IMR-90 (cell line): ENCODE measurements around the gene AGAP1. TPM values are rescaled to one million over a fixed set of nuclear protein-coding genes. Genes with fewer than 3 reads are reported as not detected.

Experiments
- ATAC-seq: fragments of 200-7000 bp; cut with Tn5 transposase; 2 replicates; pipeline ENCODE4 v1.9.1; 2020; ENCODE audit warnings: low read depth, mild to moderate bottlenecking, moderate library complexity
- BruUV-seq: library from RNA; stranded (reverse); fragments of 400-500 nt; replicated peaks from 2 replicates; lab custom pipeline; 2021; lab: Mats Ljungman, UMichigan
- CTCF ChIA-PET: fragments of 300-600 bp; formaldehyde crosslinking; extraction: SDS; loops from one replicate; lab custom pipeline; 2021; ENCODE audit warnings: antibody characterized with exemption; lab: Yijun Ruan, JAX
- POLR2A ChIA-PET: fragments of 300-600 bp; sonication (Branson Sonifier 250); formaldehyde crosslinking; loops from one replicate; lab custom pipeline; 2022; ENCODE audit warnings: antibody characterized with exemption; ENCODE audit not compliant: unreplicated experiment; lab: Charles Lee
- DNase-seq: peaks from one replicate; pipeline ENCODE4 v3.0.0; 2013
- H2AFZ ChIP-seq: replicated peaks from 2 replicates; pipeline ENCODE3; 2013; ENCODE audit warnings: low read length, mild to moderate bottlenecking; ENCODE audit not compliant: poor library complexity
- H2AK5ac ChIP-seq: 2 replicates; pipeline ENCODE4 v1.6.1; 2013; ENCODE audit warnings: low read depth, low read length, inconsistent platforms
- H2AK9ac ChIP-seq: replicated peaks from 2 replicates; pipeline ENCODE3; 2013; ENCODE audit warnings: mild to moderate bottlenecking, low read depth, low read length, moderate library complexity; ENCODE audit not compliant: poor library complexity
- H2BK120ac ChIP-seq: 2 replicates; pipeline ENCODE4 v1.6.1; 2013; ENCODE audit warnings: low read depth, low read length, inconsistent platforms
- H2BK15ac ChIP-seq: 3 replicates; pipeline ENCODE4 v1.6.1; 2013; ENCODE audit warnings: low read depth, low read length, inconsistent platforms
- H2BK20ac ChIP-seq: 2 replicates; pipeline ENCODE4 v1.6.1; 2013; ENCODE audit warnings: low read depth, mild to moderate bottlenecking, inconsistent platforms, low read length, moderate library complexity
- H2BK5ac ChIP-seq: 2 replicates; pipeline ENCODE4 v1.6.1; 2013; ENCODE audit warnings: mild to moderate bottlenecking, low read depth, low read length, inconsistent platforms; ENCODE audit not compliant: poor library complexity, severe bottlenecking
- H3K14ac ChIP-seq: replicated peaks from 2 replicates; pipeline ENCODE4 v1.6.1; 2013; ENCODE audit warnings: low read depth, low read length, inconsistent platforms
- H3K18ac ChIP-seq: 2 replicates; pipeline ENCODE4 v1.6.1; 2013; ENCODE audit warnings: low read depth, low read length, control low read depth
- H3K23ac ChIP-seq: 2 replicates; pipeline ENCODE4 v1.6.1; 2013; ENCODE audit warnings: low read depth, low read length, inconsistent platforms
- H3K27ac ChIP-seq: 2 replicates; pipeline ENCODE4 v1.5.1; 2013; ENCODE audit warnings: mild to moderate bottlenecking, control low read depth, low read length; ENCODE audit not compliant: insufficient read depth
- H3K27me3 ChIP-seq: 2 replicates; pipeline ENCODE4 v1.6.1; 2013; ENCODE audit warnings: low read length; ENCODE audit not compliant: control insufficient read depth, insufficient read depth
- H3K36me3 ChIP-seq: 2 replicates; pipeline ENCODE4 v1.6.1; 2013; ENCODE audit warnings: low read length, mixed read lengths; ENCODE audit not compliant: control insufficient read depth, insufficient read depth
- H3K4ac ChIP-seq: 2 replicates; pipeline ENCODE4 v1.6.1; 2013; ENCODE audit warnings: low read depth, low read length, inconsistent platforms
- H3K4me1 ChIP-seq: 2 replicates; pipeline ENCODE4 v1.6.1; 2013; ENCODE audit warnings: low read length, mixed read lengths; ENCODE audit not compliant: control insufficient read depth, insufficient read depth
- H3K4me2 ChIP-seq: 2 replicates; pipeline ENCODE4 v1.6.1; 2013; ENCODE audit warnings: low read depth, mild to moderate bottlenecking, control low read depth, low read length, moderate library complexity
- H3K4me3 ChIP-seq: 2 replicates; pipeline ENCODE4 v1.5.1; 2013; ENCODE audit warnings: low read depth, mild to moderate bottlenecking, control low read depth, low read length, moderate library complexity; ENCODE audit not compliant: insufficient read depth
- H3K56ac ChIP-seq: 2 replicates; pipeline ENCODE4 v1.6.1; 2013; ENCODE audit warnings: low read length, inconsistent platforms; ENCODE audit not compliant: insufficient read depth; ENCODE audit errors: extremely low read depth
- H3K79me1 ChIP-seq, 2 experiments: 2 replicates each; pipeline ENCODE4 v1.6.1; 2013; ENCODE audit warnings: low read length in 2 of 2, inconsistent platforms in 1 of 2, low read depth in 1 of 2
- H3K9ac ChIP-seq: 2 replicates; pipeline ENCODE4 v1.6.1; 2013; ENCODE audit warnings: low read depth, low read length, control low read depth
- H3K9me1 ChIP-seq: 2 replicates; pipeline ENCODE4 v1.6.1; 2013; ENCODE audit warnings: low read length, inconsistent platforms; ENCODE audit not compliant: insufficient read depth
- H3K9me3 ChIP-seq: 2 replicates; pipeline ENCODE4 v1.6.1; 2013; ENCODE audit warnings: low read length; ENCODE audit not compliant: control insufficient read depth, insufficient read depth
- H4K20me1 ChIP-seq: 2 replicates; pipeline ENCODE4 v1.6.1; 2013; ENCODE audit warnings: low read length, inconsistent platforms; ENCODE audit not compliant: insufficient read depth
- H4K5ac ChIP-seq: 2 replicates; pipeline ENCODE4 v1.6.1; 2013; ENCODE audit warnings: mild to moderate bottlenecking, low read depth, low read length, control low read depth
- H4K8ac ChIP-seq, 2 experiments: 2 replicates each; pipeline ENCODE4 v1.6.1; 2013; ENCODE audit warnings: low read depth in 2 of 2, low read length in 2 of 2, control low read depth in 1 of 2, inconsistent platforms in 1 of 2
- H4K91ac ChIP-seq: 2 replicates; pipeline ENCODE4 v1.6.1; 2013; ENCODE audit warnings: low read depth, low read length, inconsistent platforms; ENCODE audit not compliant: insufficient read depth
- RFX5 ChIP-seq: IDR thresholded peaks from 2 replicates; pipeline ENCODE4 v1.8.0; 2012; ENCODE audit warnings: low read depth, mild to moderate bottlenecking, low read length, moderate library complexity
- WGBS, 2 experiments: methylation state at CpG; one replicate each; pipeline versions ENCODE4 v1.1.5 to v1.1.7; 2013; ENCODE audit warnings: missing lambda C conversion rate in 2 of 2; ENCODE audit not compliant: insufficient read length in 1 of 2; ENCODE audit errors: extremely low coverage in 2 of 2; 5-methylcytosine and 5-hydroxymethylcytosine counted together
- dilution Hi-C: fragments of 300-500 bp; cut with HindIII; formaldehyde crosslinking; loops from one replicate; pipeline ENCODE4 v1.14.3; 2018; ENCODE audit warnings: low sequenced_read_pairs; ENCODE audit not compliant: unreplicated experiment
- in situ Hi-C: fragments of 300-500 bp; cut with MboI; formaldehyde crosslinking; loops from 3 replicates; pipeline ENCODE4 v1.14.3; 2019; ENCODE audit warnings: low sequenced_read_pairs, inconsistent platforms, mixed read lengths
- intact Hi-C: fragments of 100-400 bp; cut with micrococcal nuclease; formaldehyde crosslinking; loops from 2 replicates; pipeline ENCODE4 v1.10.0; 2022
- polyA plus RNA-seq, 3 experiments: library from polyadenylated mRNA; depleted of rRNA; stranded (reverse); fragments of >200 nt; gene quantifications; 2 replicates each; pipeline ENCODE4 v1.2.3, GENCODE V29; 2012; ENCODE audit warnings: low replicate concordance in 1 of 3
- total RNA-seq: library from RNA; depleted of rRNA; stranded (reverse); fragments of >200 nt; gene quantifications from 2 replicates; pipeline ENCODE4 v1.2.3, GENCODE V29; 2012

Gene AGAP1
- total and polyA plus RNA-seq, 2 of the 4 experiments (the other 2 are of a cell fraction) = 15.1 to 16.4 TPM

- no peak for TF ChIP-seq RFX5
- H4K5ac ChIP-seq = no peak overlapping the region
- no peak overlapping the region for H2BK120ac ChIP-seq
- no peak overlapping the region for H3K23ac ChIP-seq
- no peak overlapping the region for H2BK15ac ChIP-seq
- H3K27ac ChIP-seq = no peak overlapping the region
- H3K4me1 ChIP-seq = no peaks in the 10 kb centered on the region
- H3K27me3 ChIP-seq = no peaks in the 10 kb centered on the region
- in situ Hi-C loops = no loop called here
- H3K4ac ChIP-seq = no peak overlapping the region
- H4K20me1 ChIP-seq = no peaks in the 10 kb centered on the region
- H3K9me3 ChIP-seq = no peaks in the 10 kb centered on the region
- ChIA-PET POLR2A (no interaction called here), CTCF (no interaction called here)
- H3K36me3 ChIP-seq = no peaks in the 10 kb centered on the region
- no peak overlapping the region for H4K91ac ChIP-seq
- H3K14ac ChIP-seq = no peak overlapping the region
- no peak overlapping the region for H2AFZ ChIP-seq
- no peak overlapping the region for H3K18ac ChIP-seq
- dilution Hi-C loops = no loop called here
- no peak overlapping the region for H2BK20ac ChIP-seq
- no peak overlapping the region for H3K4me3 ChIP-seq
- WGBS, 2 experiments = no CpG with 5 or more reads among the region's 5 CpGs
- peaks cover 0 to 4% of the 10 kb centered on the region in 2 experiments; a peak in 2 of 4 replicates for H3K79me1 ChIP-seq
- no peak overlapping the region for H3K9ac ChIP-seq
- no peak overlapping the region for H3K4me2 ChIP-seq
- H2BK5ac ChIP-seq = no peak overlapping the region
- H2AK9ac ChIP-seq = no peak overlapping the region
- intact Hi-C loops = no loop called here
- no peak overlapping the region for H4K8ac ChIP-seq
- no peak overlapping the region for H2AK5ac ChIP-seq
- H3K9me1 ChIP-seq = no peaks in the 10 kb centered on the region
- H3K56ac ChIP-seq = no peak overlapping the region
- BruUV-seq = no TSS peak
- DNase-seq = no peak
- no peak for ATAC-seq
Measured at GRCh38 chr2:235850289-235850688, 356.4 kb downstream of the AGAP1 start.
